ENCODE data around the gene IL2RA.

- TF ChIP-seq CTCF (IDR thresholded peaks at IDR 0.05) (no peak), POLR2A (IDR thresholded peaks at IDR 0.05) (no peak), EP300 (IDR thresholded peaks at IDR 0.05) (no peak)
Observed at GRCh38 chr10:6011558-6011957, 50.6 kb downstream of the IL2RA start.
